NCI-H146 treated with DMSO at 0.1 percent for 48 hours (cell line): ENCODE data around the gene TSPAN13.

Experiments used
- DNase-seq: peaks from one replicate; lab custom pipeline; 2025; ENCODE audit not compliant: unreplicated experiment; lab: John Stamatoyannopoulos, UW

Gene TSPAN13

DNA sequence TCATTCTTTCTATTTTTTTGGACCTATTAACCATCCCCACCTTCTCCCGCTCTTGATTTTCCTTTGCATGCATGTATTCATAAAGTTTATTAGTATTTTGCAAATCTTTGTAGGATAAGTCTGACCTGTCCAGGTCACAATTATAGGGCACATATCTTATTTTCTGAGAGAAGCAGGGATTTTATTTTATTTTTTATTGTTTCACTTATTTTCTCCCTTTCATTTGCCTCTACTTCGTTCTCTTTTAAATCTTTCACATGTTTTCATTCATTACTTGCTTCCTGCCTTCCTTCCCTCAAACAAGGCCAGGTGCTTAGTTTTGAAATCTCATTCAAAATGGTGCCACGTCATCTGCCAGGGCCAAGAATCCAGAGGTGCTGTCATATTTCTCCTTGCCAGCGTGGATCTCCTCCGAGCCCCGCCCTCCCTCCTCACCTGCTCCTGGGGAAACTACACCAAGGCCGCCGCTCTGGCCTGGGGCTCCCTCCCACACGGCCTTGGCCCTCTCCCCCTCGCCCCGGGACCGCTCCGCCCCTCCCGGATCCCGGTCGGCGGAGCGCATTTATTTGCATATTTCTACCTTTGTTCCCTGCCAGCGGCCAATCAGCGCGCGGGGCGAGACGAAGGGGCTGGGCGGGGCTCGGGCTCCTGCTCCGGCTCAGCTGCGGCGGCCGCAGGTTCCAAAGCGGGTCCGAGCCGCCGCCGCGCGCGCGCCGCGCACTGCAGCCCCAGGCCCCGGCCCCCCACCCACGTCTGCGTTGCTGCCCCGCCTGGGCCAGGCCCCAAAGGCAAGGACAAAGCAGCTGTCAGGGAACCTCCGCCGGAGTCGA is at the start of gene TSPAN13:
TSPAN13 (plus strand) TSS at position 654 of the 830 bp plus-strand sequence. CDS start 213 bp downstream, outside the sequence.
- peak; percentile 96 for DNase-seq

DNA sequence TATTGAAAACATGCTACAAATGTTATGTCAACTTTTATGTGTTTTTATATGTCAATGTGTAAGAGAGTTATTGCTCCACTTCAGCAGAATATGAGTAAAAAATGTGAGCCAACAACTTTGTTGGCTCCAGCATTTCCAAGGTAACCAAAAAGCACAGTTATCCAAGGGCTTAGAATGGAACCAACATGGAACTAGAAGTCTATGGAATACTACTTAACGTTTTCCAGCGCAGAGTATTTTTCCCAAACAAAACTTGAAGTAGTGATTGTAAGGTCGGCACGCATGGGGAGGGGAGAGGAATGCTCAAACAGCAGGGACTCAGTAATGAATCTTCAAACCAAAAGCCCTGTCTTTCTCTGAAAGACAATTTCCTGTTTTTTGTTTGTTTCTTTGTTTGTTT is 45.0 kb upstream of the TSPAN13 start:
- DNase-seq: no peak

DNA sequence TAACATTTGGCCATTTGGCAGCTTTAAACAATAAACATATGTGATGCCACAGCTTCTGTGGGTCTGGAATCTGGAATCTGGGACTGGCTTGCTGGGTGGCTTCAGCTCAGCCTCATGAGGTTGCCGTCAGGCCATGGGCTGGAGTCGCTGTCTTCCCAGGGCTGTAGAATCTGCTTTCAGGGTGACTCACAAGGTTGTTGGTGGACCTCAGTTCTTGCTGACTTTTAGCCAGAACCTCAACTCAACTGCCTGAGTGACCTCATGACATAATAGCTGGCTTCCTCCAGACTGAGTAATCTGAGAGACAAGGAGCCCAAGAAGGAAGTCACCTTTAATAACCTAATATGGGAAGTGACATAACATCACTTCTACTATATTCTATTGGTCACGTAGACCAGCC is 44.6 kb upstream of the TSPAN13 start:
- no peak for DNase-seq

DNA sequence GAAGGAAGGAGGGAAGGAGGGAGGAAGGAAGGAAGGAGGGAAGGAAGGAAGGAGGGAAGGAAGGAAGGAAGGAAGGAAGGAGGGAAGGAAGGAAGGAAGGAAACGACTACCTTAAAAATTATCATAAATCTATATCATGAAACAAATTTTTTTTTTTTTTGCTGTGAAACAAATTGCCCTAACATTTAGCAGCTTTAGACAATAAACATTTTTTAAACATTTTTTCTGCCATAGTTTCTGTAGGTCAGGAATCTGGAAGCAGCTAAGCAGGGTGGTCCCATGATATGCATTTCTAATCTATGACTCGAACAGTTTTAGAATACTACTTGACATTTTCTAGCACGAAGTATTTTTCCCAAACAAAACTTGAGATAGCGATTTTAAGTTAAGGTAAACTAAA is 42.9 kb upstream of the TSPAN13 start:
- no peak for DNase-seq

- DNase-seq: no peak
These were observed 41.8 kb upstream of the TSPAN13 start for GRCh38 chr7:16711730-16712129.

- DNase-seq: no peak
These were observed 40.6 kb upstream of the TSPAN13 start for GRCh38 chr7:16712916-16713315.

DNA sequence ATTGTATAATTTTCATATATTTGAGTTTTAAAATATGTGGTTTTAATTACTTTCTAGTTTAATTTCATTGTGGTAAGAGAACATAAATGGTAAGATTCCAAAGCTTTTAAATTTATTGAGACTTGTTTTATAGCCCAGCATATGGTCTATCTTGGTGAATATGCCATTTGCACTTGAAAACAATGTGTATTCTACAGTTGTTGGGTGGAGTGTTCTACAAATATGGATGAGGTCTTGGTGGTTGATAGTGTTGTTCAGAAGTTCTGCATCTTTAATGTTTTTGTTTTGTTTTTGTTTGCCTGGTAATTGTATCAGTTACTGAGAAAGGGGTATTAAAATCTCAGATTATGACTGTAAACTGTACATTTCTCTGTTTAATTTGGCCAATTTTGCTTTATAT is 37.6 kb upstream of the TSPAN13 start:
- DNase-seq: no peak

- DNase-seq: no peak
These were observed 35.4 kb upstream of the TSPAN13 start for GRCh38 chr7:16718111-16718656.

DNA sequence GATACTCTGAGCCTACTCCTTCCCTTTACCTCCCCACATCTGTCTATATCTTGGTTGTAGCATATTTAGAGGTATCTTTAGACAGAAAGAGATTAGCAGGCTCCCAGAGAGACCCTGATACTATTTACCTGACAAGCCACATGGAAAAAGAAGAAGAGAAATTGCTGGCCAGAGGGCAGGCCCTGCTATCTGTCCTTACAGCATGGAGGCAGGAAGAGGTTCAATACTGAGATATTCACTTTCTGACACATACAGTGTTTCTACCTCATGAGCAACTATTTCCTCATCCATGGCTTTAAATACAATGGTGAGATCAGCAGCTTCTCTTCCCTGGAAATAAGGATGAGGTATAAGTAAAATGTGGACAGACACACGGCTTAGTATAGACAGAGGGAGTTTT is 33.9 kb upstream of the TSPAN13 start:
- DNase-seq: no peak

DNA sequence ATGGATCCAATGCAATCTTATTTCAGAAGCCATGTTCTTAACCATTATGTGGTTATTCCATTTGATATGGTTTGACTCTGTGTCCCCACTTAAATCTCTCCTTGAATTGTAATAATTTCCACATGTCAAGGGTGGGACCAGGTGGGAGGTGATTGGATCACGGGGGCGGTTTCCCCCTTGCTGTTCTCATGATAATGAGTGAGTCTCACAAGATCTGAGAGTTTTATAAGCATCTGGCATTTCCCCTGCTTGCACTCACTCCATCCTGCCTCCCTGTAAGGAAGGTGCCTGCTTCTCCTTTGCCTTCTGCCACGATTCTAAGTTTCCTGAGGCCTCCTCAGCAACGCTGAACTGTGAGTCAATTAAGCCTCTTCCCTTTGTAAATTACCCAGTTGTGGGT is 32.0 kb upstream of the TSPAN13 start:
- DNase-seq: no peak

DNA sequence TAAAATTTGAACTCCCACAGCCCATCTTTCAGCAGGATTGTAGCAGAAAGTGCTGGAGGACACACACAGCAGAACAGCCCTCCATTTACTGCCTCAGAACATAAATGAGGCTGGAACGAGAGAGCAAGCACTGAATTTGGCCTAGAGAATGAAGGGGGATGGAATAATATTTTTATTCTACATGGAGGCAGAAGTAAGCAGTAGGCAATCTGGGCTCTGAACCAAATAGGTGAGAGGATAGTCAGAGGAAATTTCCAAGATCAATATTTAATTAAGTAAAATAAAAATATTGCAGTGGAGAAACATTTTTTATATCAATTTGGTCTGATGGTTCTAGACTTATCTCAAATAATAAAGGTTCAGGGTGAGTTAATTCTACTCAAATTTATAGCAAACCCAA is 29.2 kb upstream of the TSPAN13 start:
- no peak for DNase-seq

- no peak for DNase-seq
These were observed 27.4 kb upstream of the TSPAN13 start for GRCh38 chr7:16726189-16726588.

DNA sequence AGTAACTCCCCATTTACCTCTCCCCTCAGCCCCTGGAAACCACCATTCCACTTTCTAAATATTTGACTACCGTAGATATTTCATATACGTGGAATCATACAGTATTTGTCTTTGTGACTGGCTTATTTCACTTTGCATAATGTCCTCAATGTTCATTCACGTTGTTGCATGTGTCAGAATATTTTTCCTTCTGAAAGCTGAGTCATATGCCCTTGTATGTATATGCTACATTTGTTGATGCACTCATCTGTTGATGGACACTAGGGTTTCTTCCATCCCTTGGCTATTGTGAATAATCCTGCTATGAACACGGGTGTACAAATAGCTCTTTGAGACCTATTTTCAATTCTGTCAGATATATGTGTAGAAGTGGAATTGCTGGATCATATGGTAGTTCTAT is 25.8 kb upstream of the TSPAN13 start:
- DNase-seq: no peak

- no peak for DNase-seq
These were observed 24.7 kb upstream of the TSPAN13 start for GRCh38 chr7:16728811-16729210.

- DNase-seq: no peak
These were observed 24.0 kb upstream of the TSPAN13 start for GRCh38 chr7:16729541-16729940.

DNA sequence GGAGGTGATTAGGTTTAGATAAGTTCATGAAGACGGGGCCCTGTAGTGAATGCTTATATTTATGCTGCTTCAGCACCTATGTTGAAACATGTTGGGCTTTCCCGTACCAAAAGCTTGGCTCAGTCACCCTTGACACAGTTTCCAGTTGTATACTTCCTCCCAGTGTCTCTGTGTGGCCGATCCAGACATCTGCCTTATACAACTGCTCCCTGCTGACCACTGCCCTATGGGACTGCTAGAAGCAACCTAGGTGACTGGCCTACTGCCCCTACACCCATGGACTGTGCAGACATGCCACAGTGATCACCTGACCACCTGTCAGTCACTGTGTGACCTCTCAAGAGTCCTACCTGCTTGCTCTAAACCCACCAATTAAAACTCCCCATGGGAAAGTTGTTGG is 22.6 kb upstream of the TSPAN13 start:
- no peak for DNase-seq

DNA sequence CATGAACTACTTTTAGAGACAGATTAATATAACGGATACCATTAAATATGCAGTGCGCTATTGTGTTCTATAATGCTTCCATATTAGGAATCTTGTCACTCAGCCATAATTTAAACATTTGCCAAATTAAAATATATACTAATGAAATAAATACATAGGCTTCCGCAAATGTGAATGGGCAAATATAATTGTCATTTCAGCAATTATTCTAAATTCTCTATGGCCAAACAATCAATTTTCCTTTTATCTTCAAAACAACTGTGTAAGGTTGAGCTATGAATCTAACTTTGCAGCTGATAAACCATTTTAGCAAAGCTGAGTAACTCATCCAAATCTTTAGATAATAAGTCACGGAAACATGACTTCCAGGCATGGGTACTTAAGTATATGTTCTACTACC is 20.7 kb upstream of the TSPAN13 start:
- no peak for DNase-seq

DNA sequence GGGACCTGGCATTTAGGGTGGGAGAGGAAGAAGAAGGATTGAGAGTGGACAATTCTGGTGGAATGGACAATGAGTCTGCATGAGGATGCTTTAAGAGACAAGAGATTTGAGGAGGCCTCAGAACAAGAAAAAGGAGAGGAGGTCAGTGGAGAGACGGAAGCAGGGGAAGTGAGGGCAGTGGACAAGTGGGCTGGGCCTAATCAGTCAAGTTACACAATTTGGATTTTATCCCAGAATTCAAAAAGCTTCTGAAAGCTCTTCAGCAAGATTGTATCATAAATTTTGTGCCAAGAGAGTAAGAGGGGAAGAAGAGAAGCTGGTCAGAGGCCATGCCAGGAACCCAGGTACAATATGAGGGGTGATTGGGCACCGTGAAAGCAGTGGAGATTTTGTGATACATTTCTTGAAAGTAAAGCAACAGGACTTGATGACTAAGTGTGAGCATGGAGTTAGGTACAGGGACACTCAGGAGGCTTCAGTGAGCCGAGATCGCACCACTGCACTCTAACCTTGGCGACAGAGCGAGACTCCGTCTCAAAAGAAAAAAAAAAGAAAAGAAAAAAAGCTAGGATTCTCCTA is 19.3 kb upstream of the TSPAN13 start:
- DNase-seq: no peak

DNA sequence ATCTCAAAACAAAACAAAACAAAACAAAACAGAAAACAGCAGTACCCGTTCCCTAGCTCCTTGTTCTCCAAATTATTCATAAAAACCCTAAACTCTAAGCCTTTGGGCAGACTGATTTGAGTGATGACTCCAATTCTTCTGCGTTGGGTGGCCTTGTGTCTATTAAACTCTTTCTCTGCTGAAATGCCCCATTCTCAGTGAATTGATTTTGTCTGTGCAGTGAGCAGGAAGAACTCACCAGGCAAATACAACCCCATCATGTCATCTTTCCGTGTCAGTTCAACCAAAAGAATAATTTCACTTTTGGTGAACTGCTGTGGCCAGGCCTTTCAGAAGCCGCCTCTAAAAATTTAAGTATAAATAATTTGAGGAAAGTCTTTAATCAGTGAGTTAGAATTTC is 18.5 kb upstream of the TSPAN13 start:
- DNase-seq: no peak

- DNase-seq: no peak
These were observed 15.4 kb upstream of the TSPAN13 start for GRCh38 chr7:16738011-16738688.

DNA sequence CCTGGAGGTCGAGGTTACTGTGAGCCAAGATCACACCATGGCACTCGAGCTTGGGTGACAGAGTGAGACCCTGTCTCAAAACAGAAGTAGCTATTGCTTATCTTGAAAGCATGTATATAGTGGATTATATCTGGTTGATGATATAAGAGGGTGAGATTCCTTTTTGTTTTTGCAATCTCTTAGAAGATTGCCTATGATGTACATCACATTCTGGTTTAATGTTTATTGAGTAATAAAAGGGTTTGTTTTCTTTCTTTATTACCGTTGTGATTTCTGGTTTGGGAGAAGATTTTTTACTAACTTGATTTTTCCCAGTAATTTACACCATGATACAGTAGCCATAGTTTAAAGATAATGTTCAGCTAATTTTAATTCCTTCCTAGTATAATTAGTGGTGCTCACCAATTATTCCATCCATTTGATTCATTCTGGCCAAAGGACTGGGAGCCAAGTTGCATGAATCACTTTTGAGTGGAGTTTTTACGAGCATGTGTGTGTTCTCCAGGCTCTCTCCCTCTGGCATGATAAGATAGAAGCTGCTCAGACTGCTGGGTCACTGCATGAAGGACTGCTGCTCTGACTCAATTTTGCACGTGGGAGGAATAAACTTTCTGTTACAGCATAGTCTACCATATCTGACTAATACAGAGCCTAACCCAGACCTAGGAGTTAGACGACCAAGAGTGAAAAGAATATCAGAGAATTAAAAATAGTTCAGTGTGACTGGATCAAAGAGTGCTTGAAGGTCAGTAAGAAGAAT is 13.5 kb upstream of the TSPAN13 start:
- no peak for DNase-seq
